Left lung (tissue), 10 donors: ENCODE results near the gene GPNMB. TPM values are rescaled to one million over a fixed set of nuclear protein-coding genes. Genes with fewer than 3 reads are reported as not detected.
A peak's percentile ranks its signal among the peaks of the same experiment; 100 is the strongest.

Experiments used
- ATAC-seq: fragments of 200-7000 bp; cut with Tn5 transposase; one replicate; pipeline ENCODE4 v1.9.1; 2020; ENCODE audit warnings: moderate library complexity
- DNase-seq, 4 donors: peaks; one replicate each; pipeline ENCODE4 v3.0.0-alpha.2; 2013 to 2020
- H3K27ac ChIP-seq, 2 donors: fragments of 200-600 bp; sonication (generic) in 1 of 2; one replicate each; pipeline versions ENCODE4 v1.5.0 to v1.8.0; 2020 to 2021
- H3K27me3 ChIP-seq, 2 donors: fragments of 200-600 bp; sonication (generic) in 1 of 2; one replicate each; pipeline versions ENCODE4 v1.5.0 to v1.8.0; 2020 to 2021
- H3K36me3 ChIP-seq, 2 donors: fragments of 200-600 bp; sonication (generic) in 1 of 2; one replicate each; pipeline versions ENCODE4 v1.5.0 to v1.8.0; 2020 to 2021
- H3K4me1 ChIP-seq, 2 donors: fragments of 200-600 bp; one replicate each; pipeline ENCODE4 v1.8.0; 2021
- H3K4me3 ChIP-seq, 2 donors: fragments of 200-600 bp; sonication (generic) in 1 of 2; one replicate each; pipeline versions ENCODE4 v1.5.0 to v1.8.0; 2020 to 2021; ENCODE audit warnings: mild to moderate bottlenecking in 1 of 2
- H3K9me3 ChIP-seq, 2 donors: fragments of 200-600 bp; sonication (generic) in 1 of 2; one replicate each; pipeline versions ENCODE4 v1.5.0 to v1.8.0; 2020 to 2021
- CTCF ChIP-seq, 2 donors: fragments of 200-600 bp; sonication (generic) in 1 of 2; IDR thresholded peaks; one replicate each; pipeline versions ENCODE4 v1.5.0 to v1.8.0; 2021; ENCODE audit warnings: antibody characterized with exemption in 2 of 2
- intact Hi-C, 2 donors: fragments of 100-400 bp; cut with DNase I; formaldehyde crosslinking; loops; one replicate each; pipeline versions ENCODE4 v1.11.2 to v1.14.2; 2022
- polyA plus RNA-seq, 6 donors: library from polyadenylated mRNA; unstranded; fragments of 120-200 nt; gene quantifications; one replicate each; pipeline ENCODE4 v1.2.1, GENCODE V29; 2013; ENCODE audit not compliant: insufficient read length in 6 of 6
- total RNA-seq, 2 donors: library from RNA; stranded (reverse); fragmentation: NEBNext Ultra II Directional; extraction: Animal tissue kit (Norgen Biotek cat#: 25700); gene quantifications; one replicate each; pipeline ENCODE4 v1.2.1, GENCODE V29; 2021
- donor health status: DM: no; HTN: yes; CAD: no.
- donor health status: DM: no; HTN: no; CAD: no.

The GPNMB gene
- total and polyA plus RNA-seq, 8 donors, result 2.0 to 290 (median 3.8) TPM

GRCh38 chr7:23214938-23215337 lies 31.6 kb upstream of the GPNMB start:
- DNase-seq (no peak), ATAC-seq (no peak)
- Histone ChIP-seq H3K4me1 (peaks cover 0 to 7% of the 10 kb centered on the region in 2 donors), H3K27me3 (peaks cover 0 to 8% of the 10 kb centered on the region in 2 donors), H3K4me3 (no peak overlapping the region), H3K9me3 (no peaks in the 10 kb centered on the region), H3K36me3 (no peaks in the 10 kb centered on the region), H3K27ac (no peak overlapping the region)
- TF ChIP-seq CTCF (IDR thresholded peaks at IDR 0.05), result no peak
- intact Hi-C loops, result no loop called here

- no peak for TF ChIP-seq CTCF (IDR thresholded peaks at IDR 0.05)
- ATAC-seq (peak; percentile 71), DNase-seq (peak in 1 of 4 donors; percentile 85)
- no peaks in the 10 kb centered on the region for H3K27me3 ChIP-seq
- intact Hi-C loops, result no loop called here
- H3K36me3 ChIP-seq, result no peaks in the 10 kb centered on the region
- no peak overlapping the region for H3K4me3 ChIP-seq
- H3K4me1 ChIP-seq, result no peaks in the 10 kb centered on the region
- no peaks in the 10 kb centered on the region for H3K9me3 ChIP-seq
- peak overlapping the region in 1 of 2 donors; percentile 54 for H3K27ac ChIP-seq
These were observed 30.6 kb upstream of the GPNMB start for GRCh38 chr7:23216021-23216420.

GRCh38 chr7:23218196-23218595 lies 28.4 kb upstream of the GPNMB start:
- intact Hi-C loops, result no loop called here
- Histone ChIP-seq H3K36me3 (no peaks in the 10 kb centered on the region), H3K9me3 (no peaks in the 10 kb centered on the region), H3K27me3 (no peaks in the 10 kb centered on the region), H3K4me1 (no peaks in the 10 kb centered on the region), H3K27ac (no peak overlapping the region), H3K4me3 (no peak overlapping the region)
- TF ChIP-seq CTCF (IDR thresholded peaks at IDR 0.05), result no peak
- ATAC-seq (no peak), DNase-seq (no peak)

- no peak for DNase-seq
- no peaks in the 10 kb centered on the region for H3K9me3 ChIP-seq
- intact Hi-C loops, result no loop called here
These were observed 25.8 kb upstream of the GPNMB start for GRCh38 chr7:23220690-23221305.

More at GRCh38 chr7:23220690-23221305, 25.8 kb upstream of the GPNMB start:
- H3K36me3 ChIP-seq, result no peaks in the 10 kb centered on the region
- no peak overlapping the region for H3K27ac ChIP-seq
- no peak overlapping the region for H3K4me3 ChIP-seq
- TF ChIP-seq CTCF (IDR thresholded peaks at IDR 0.05), result no peak
- H3K4me1 ChIP-seq, result no peaks in the 10 kb centered on the region
- ATAC-seq, result no peak
- H3K27me3 ChIP-seq, result no peaks in the 10 kb centered on the region
